Esophagus squamous epithelium (tissue), 5 donors: ENCODE measurements around the gene ST3GAL5. TPM values are rescaled to one million over a fixed set of nuclear protein-coding genes. Genes with fewer than 3 reads are reported as not detected.

Source experiments
- DNase-seq: peaks from one replicate; lab custom pipeline; 2025; lab: John Stamatoyannopoulos, UW
- H3K27ac ChIP-seq, 4 donors: fragments of 200-600 bp; sonication (generic); one replicate each; pipeline ENCODE4 v1.5.1; 2016 to 2019; ENCODE audit warnings: mild to moderate bottlenecking in 1 of 4
- H3K27me3 ChIP-seq, 4 donors: fragments of 200-600 bp; sonication (generic); 1 replicate in 3 of 4; 2 replicates in 1 of 4; pipeline versions ENCODE4 v1.5.1 to v1.6.0; 2017 to 2021; ENCODE audit warnings: antibody characterized with exemption in 1 of 4
- H3K36me3 ChIP-seq, 3 donors: fragments of 200-600 bp; sonication (generic); one replicate each; pipeline ENCODE4 v1.5.1; 2016 to 2019
- H3K4me1 ChIP-seq, 3 donors: fragments of 200-600 bp; sonication (generic); one replicate each; pipeline ENCODE4 v1.5.1; 2017 to 2019
- H3K4me3 ChIP-seq, 4 donors: fragments of 200-600 bp; sonication (generic); 1 replicate in 3 of 4; 2 replicates in 1 of 4; pipeline ENCODE4 v1.5.1; 2016 to 2019; ENCODE audit warnings: mild to moderate bottlenecking in 2 of 4, moderate library complexity in 1 of 4
- H3K9me3 ChIP-seq, 3 donors: fragments of 200-600 bp; sonication (generic); one replicate each; pipeline ENCODE4 v1.5.1; 2016 to 2019
- CTCF ChIP-seq, 6 experiments: fragments of 450-650 bp in 4 of 6; fragments of 200-600 bp in 2 of 6; sonication (generic) in 2 of 6; IDR thresholded peaks; one replicate each; pipeline ENCODE4 v1.5.1; 2016 to 2019; ENCODE audit warnings: antibody characterized with exemption in 6 of 6, mild to moderate bottlenecking in 4 of 6, moderate library complexity in 4 of 6
- POLR2A ChIP-seq, 4 donors: fragments of 450-650 bp; IDR thresholded peaks; one replicate each; pipeline ENCODE4 v1.6.1; 2017; ENCODE audit warnings: antibody characterized with exemption in 4 of 4, mild to moderate bottlenecking in 4 of 4, moderate library complexity in 3 of 4
- WGBS, 2 donors: methylation state at CpG; one replicate each; pipeline ENCODE4 v1.1.5; 2018; 5-methylcytosine and 5-hydroxymethylcytosine counted together
- intact Hi-C: fragments of 100-400 bp; cut with DNase I; formaldehyde crosslinking; loops from one replicate; pipeline ENCODE4 v1.15.0; 2022
- total RNA-seq, 4 donors: library from RNA; depleted of rRNA; stranded (reverse); fragments of >200 nt; gene quantifications; one replicate each; pipeline ENCODE4 v1.1.0, GENCODE V29; 2016
- donor health status: DM: yes; HTN: yes; CAD: no.

The ST3GAL5 gene
- total RNA-seq, 4 donors from 2014 or later = 1.3 to 13.5 (median 5.2) TPM

GRCh38 chr2:85822766-85823165, 66.0 kb downstream of the ST3GAL5 start:
- H3K4me1 ChIP-seq = peaks cover 0 to 7% (median 6%) of the 10 kb centered on the region in 3 donors
- no peaks in the 10 kb centered on the region for H3K36me3 ChIP-seq
- H3K9me3 ChIP-seq = no peaks in the 10 kb centered on the region
- DNase-seq = no peak
- H3K27ac ChIP-seq = no peak overlapping the region
- no peak for TF ChIP-seq POLR2A (IDR thresholded peaks at IDR 0.05)
- TF ChIP-seq CTCF (IDR thresholded peaks at IDR 0.05) = no peak
- H3K4me3 ChIP-seq = no peak overlapping the region
- WGBS, 2 donors = 67 to 71% methylated on average over 5 of the region's 5 CpGs
- intact Hi-C loops = loop anchor here (10.0 kb wide), 1 partner anchor 62 kb away; the partner anchor contains the start of gene ST3GAL5
- H3K27me3 ChIP-seq = peaks cover 0 to 15% (median 0%) of the 10 kb centered on the region in 4 donors

GRCh38 chr2:85819811-85820510, 68.8 kb downstream of the ST3GAL5 start:
- Histone ChIP-seq H3K4me1 (no peaks in the 10 kb centered on the region), H3K4me3 (no peak overlapping the region), H3K9me3 (no peaks in the 10 kb centered on the region), H3K27ac (no peak overlapping the region), H3K36me3 (no peaks in the 10 kb centered on the region), H3K27me3 (peaks cover 0 to 14% (median 0%) of the 10 kb centered on the region in 4 donors)
- WGBS, 2 donors = 64 to 65% methylated on average over 4 to 6 of the region's 6 CpGs
- intact Hi-C loops = loop anchor here (10.0 kb wide), 1 partner anchor 65 kb away; the partner anchor contains the start of gene ST3GAL5
- no peak for TF ChIP-seq CTCF (IDR thresholded peaks at IDR 0.05)
- no peak for TF ChIP-seq POLR2A (IDR thresholded peaks at IDR 0.05)
- DNase-seq = no peak

GRCh38 chr2:85814802-85815550, 73.8 kb downstream of the ST3GAL5 start:
- Histone ChIP-seq H3K27ac (no peak overlapping the region), H3K9me3 (no peaks in the 10 kb centered on the region), H3K4me3 (no peak overlapping the region), H3K27me3 (peaks cover 0 to 22% (median 0%) of the 10 kb centered on the region in 4 donors), H3K36me3 (no peaks in the 10 kb centered on the region), H3K4me1 (peaks cover 0 to 25% (median 10%) of the 10 kb centered on the region in 3 donors)
- WGBS, 2 donors = 62 to 76% methylated on average over 7 to 10 of the region's 10 CpGs
- TF ChIP-seq CTCF (IDR thresholded peaks at IDR 0.05) (no peak), POLR2A (IDR thresholded peaks at IDR 0.05) (no peak)
- no peak for DNase-seq
- intact Hi-C loops = loop anchor here (5.0 kb wide), 1 partner anchor 88 kb away; no protein-coding TSS in a partner anchor

GRCh38 chr2:85813982-85814801, 74.6 kb downstream of the ST3GAL5 start:
- peak; percentile 40 for DNase-seq
- no peak for TF ChIP-seq POLR2A (IDR thresholded peaks at IDR 0.05)
- TF ChIP-seq CTCF (IDR thresholded peaks at IDR 0.05) = peak; percentile 65 to 97 (median 94)
- no peak overlapping the region for H3K4me3 ChIP-seq
- no peak overlapping the region for H3K27ac ChIP-seq
- no peaks in the 10 kb centered on the region for H3K36me3 ChIP-seq
- peaks cover 0 to 25% (median 10%) of the 10 kb centered on the region in 3 donors for H3K4me1 ChIP-seq
- WGBS, 2 donors = 26 to 40% methylated on average over 4 to 6 of the region's 13 CpGs
- H3K9me3 ChIP-seq = no peaks in the 10 kb centered on the region
- peaks cover 0 to 16% (median 0%) of the 10 kb centered on the region in 4 donors for H3K27me3 ChIP-seq
- intact Hi-C loops = loop anchor here (5.0 kb wide), 1 partner anchor 87 kb away; no protein-coding TSS in a partner anchor
